Mammary epithelial cell (primary cell): Measurements from ENCODE around the gene PSEN1.

Source experiments
- CTCF ChIP-seq, 2 donors: IDR thresholded peaks in 1 of 2; conservative IDR thresholded peaks in 1 of 2; 2 replicates each; pipeline ENCODE4 v1.5.1; 2011 to 2012; ENCODE audit warnings: inconsistent platforms in 2 of 2, low read length in 2 of 2, mild to moderate bottlenecking in 2 of 2, control low read depth in 1 of 2, low read depth in 1 of 2; ENCODE audit not compliant: insufficient read depth in 1 of 2; ENCODE audit errors: extremely low read depth in 1 of 2
- EZH2 ChIP-seq: IDR thresholded peaks from 2 replicates; pipeline ENCODE4 v1.6.1; 2012; ENCODE audit warnings: low read length, inconsistent platforms, borderline replicate concordance

- TF ChIP-seq CTCF (conservative IDR thresholded peaks at IDR 0.05 in 1 of 2, IDR thresholded peaks at IDR 0.05 in 1 of 2; ENCODE audit: extremely low read depth in 1 of 2, insufficient read depth in 1 of 2, low read depth in 1 of 2, low read length in 2 of 2) = no peak
- TF ChIP-seq EZH2 = no peak
Observed at GRCh38 chr14:73097421-73097820, 38.9 kb upstream of the PSEN1 start.
